ENCODE results near the gene KIF3B.
"Not testable (repeated sequence)": the region's sequence is repeated elsewhere in the genome, so short reads cannot be mapped to it uniquely, and the experiment has no call there.

The KIF3B gene

DNA sequence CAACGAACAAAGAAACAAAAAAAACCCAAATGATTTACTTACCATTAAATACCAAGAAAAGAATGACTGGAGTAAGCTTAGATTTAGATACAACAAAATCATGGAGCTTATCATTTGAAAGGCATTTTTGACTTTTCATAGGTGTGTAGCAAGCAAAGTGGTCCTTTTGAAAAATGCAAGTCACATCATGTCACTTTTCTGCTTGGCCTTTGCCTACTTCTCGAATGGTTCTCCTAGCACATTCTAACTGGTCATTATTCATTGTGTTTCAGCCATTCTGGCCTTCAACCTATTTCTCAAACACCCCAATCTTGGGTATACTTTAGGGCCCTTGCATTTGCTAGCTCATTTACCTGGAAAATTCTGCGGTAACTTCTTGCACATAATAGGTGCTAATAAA, 103.3 kb downstream of the KIF3B start:
- no peaks in the 10 kb centered on the region for H3K4me1 ChIP-seq (ENCODE audit: low read length)
- H3K79me2 ChIP-seq (ENCODE audit: low read length): peaks cover 56% of the 10 kb centered on the region
- H3K4me2 ChIP-seq (ENCODE audit: low read depth, low read length): no peak overlapping the region
- no peaks in the 10 kb centered on the region for H3K9me2 ChIP-seq (replicated peaks; ENCODE audit: insufficient read depth, low read length)
- H3K9me3 ChIP-seq (replicated peaks; ENCODE audit: insufficient read depth, low read length): no peaks in the 10 kb centered on the region
- no peak overlapping the region for H3K27ac ChIP-seq (ENCODE audit: low read length)
- H3K9ac ChIP-seq (ENCODE audit: low read length): no peak overlapping the region
- no peaks in the 10 kb centered on the region for H3K36me3 ChIP-seq (replicated peaks; ENCODE audit: insufficient read depth, low read length)
- TF ChIP-seq EZH2phosphoT487 (IDR thresholded peaks at IDR 0.05; ENCODE audit: low read length) (no peak), CTCF (IDR thresholded peaks at IDR 0.05; ENCODE audit: low read length) (no peak), EZH2 (optimal IDR thresholded peaks at IDR 0.05; ENCODE audit: low read depth, low read length) (no peak)
- H2AFZ ChIP-seq (ENCODE audit: low read length): no peak overlapping the region
- H3K4me3 ChIP-seq (ENCODE audit: low read length): no peak overlapping the region
- no peaks in the 10 kb centered on the region for H3K27me3 ChIP-seq (replicated peaks; ENCODE audit: insufficient read depth, low read length)
- H4K20me1 ChIP-seq (ENCODE audit: insufficient read depth, low read length): no peaks in the 10 kb centered on the region
- no peak for DNase-seq
- H3F3A ChIP-seq (ENCODE audit: insufficient read depth, low read length): no peaks in the 10 kb centered on the region

- Histone ChIP-seq H3K27me3 (replicated peaks; ENCODE audit: insufficient read depth, low read length) (no peaks in the 10 kb centered on the region), H3F3A (ENCODE audit: insufficient read depth, low read length) (no peaks in the 10 kb centered on the region), H3K4me3 (ENCODE audit: low read length) (no peak overlapping the region), H4K20me1 (ENCODE audit: insufficient read depth, low read length) (no peaks in the 10 kb centered on the region), H3K27ac (ENCODE audit: low read length) (no peak overlapping the region), H3K36me3 (replicated peaks; ENCODE audit: insufficient read depth, low read length) (no peaks in the 10 kb centered on the region), H3K9me3 (replicated peaks; ENCODE audit: insufficient read depth, low read length) (no peaks in the 10 kb centered on the region), H2AFZ (ENCODE audit: low read length) (no peak overlapping the region), H3K4me1 (ENCODE audit: low read length) (no peaks in the 10 kb centered on the region), H3K9ac (ENCODE audit: low read length) (no peak overlapping the region), H3K9me2 (replicated peaks; ENCODE audit: insufficient read depth, low read length) (no peaks in the 10 kb centered on the region), H3K4me2 (ENCODE audit: low read depth, low read length) (no peak overlapping the region), H3K79me2 (ENCODE audit: low read length) (peaks cover 62% of the 10 kb centered on the region)
- TF ChIP-seq EZH2phosphoT487 (IDR thresholded peaks at IDR 0.05; ENCODE audit: low read length) (no peak), CTCF (IDR thresholded peaks at IDR 0.05; ENCODE audit: low read length) (no peak), EZH2 (optimal IDR thresholded peaks at IDR 0.05; ENCODE audit: low read depth, low read length) (no peak)
- DNase-seq: no peak
Measured at GRCh38 chr20:32382102-32382950, 104.9 kb downstream of the KIF3B start.

DNA sequence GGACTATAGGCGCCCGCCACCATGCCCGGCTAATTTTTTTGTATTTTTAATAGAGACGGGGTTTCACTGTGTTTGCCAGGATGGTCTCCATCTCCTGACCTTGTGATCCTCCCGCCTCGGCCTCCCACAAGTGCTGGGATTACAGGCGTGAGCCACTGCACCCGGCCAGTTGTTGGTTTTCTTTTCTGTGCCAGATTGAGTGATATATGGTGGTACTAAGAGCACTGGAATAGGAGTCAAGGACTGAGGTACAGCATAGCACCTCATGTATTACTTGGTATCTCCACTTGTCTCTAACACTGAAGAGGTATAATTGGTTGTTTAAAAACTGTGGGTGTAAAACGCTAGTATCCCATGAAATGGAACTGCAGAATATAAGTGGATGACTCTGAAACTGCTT, 106.0 kb downstream of the KIF3B start:
- H3K9me3 ChIP-seq (replicated peaks; ENCODE audit: insufficient read depth, low read length); H3F3A ChIP-seq (ENCODE audit: insufficient read depth, low read length): not testable (repeated sequence)

More for the DNA sequence above, 106.0 kb downstream of the KIF3B start:
- H3K27ac ChIP-seq (ENCODE audit: low read length); H3K9ac ChIP-seq (ENCODE audit: low read length); H3K27me3 ChIP-seq (replicated peaks; ENCODE audit: insufficient read depth, low read length); H3K9me2 ChIP-seq (replicated peaks; ENCODE audit: insufficient read depth, low read length); H2AFZ ChIP-seq (ENCODE audit: low read length); H3K36me3 ChIP-seq (replicated peaks; ENCODE audit: insufficient read depth, low read length); DNase-seq; H4K20me1 ChIP-seq (ENCODE audit: insufficient read depth, low read length); H3K4me2 ChIP-seq (ENCODE audit: low read depth, low read length); H3K4me3 ChIP-seq (ENCODE audit: low read length); H3K4me1 ChIP-seq (ENCODE audit: low read length): not testable (repeated sequence)
- H3K79me2 ChIP-seq (ENCODE audit: low read length): peaks cover 63% of the 10 kb centered on the region
